Ishikawa (cell line): Measurements from ENCODE around the gene FHIT.

Experiments
- CREB1 ChIP-seq: IDR thresholded peaks from 2 replicates; pipeline ENCODE4 v1.6.1; 2012; ENCODE audit warnings: low read depth
- EGR1 ChIP-seq: IDR thresholded peaks from 2 replicates; pipeline ENCODE4 v1.6.1; 2012
- EP300 ChIP-seq: IDR thresholded peaks from 2 replicates; pipeline ENCODE4 v1.6.1; 2012; ENCODE audit warnings: borderline replicate concordance
- RAD21 ChIP-seq: IDR thresholded peaks from 2 replicates; pipeline ENCODE4 v1.6.1; 2012; ENCODE audit warnings: low read depth
- TAF1 ChIP-seq: IDR thresholded peaks from 2 replicates; pipeline ENCODE4 v1.6.1; 2012; ENCODE audit warnings: low read depth, mild to moderate bottlenecking
- TCF12 ChIP-seq: IDR thresholded peaks from 2 replicates; pipeline ENCODE4 v1.6.1; 2012; ENCODE audit warnings: low read depth
- TF ChIP-seq, protein P1 (sequence below): IDR thresholded peaks from 2 replicates; pipeline ENCODE4 v1.6.1; 2012; ENCODE audit warnings: low read depth, mild to moderate bottlenecking
- TF ChIP-seq, protein P2 (sequence below): IDR thresholded peaks from 2 replicates; pipeline ENCODE4 v1.6.1; 2012

GRCh38 chr3:60025096-60026050, 1225.9 kb downstream of the FHIT start:
- TF ChIP-seq, protein P1, sequence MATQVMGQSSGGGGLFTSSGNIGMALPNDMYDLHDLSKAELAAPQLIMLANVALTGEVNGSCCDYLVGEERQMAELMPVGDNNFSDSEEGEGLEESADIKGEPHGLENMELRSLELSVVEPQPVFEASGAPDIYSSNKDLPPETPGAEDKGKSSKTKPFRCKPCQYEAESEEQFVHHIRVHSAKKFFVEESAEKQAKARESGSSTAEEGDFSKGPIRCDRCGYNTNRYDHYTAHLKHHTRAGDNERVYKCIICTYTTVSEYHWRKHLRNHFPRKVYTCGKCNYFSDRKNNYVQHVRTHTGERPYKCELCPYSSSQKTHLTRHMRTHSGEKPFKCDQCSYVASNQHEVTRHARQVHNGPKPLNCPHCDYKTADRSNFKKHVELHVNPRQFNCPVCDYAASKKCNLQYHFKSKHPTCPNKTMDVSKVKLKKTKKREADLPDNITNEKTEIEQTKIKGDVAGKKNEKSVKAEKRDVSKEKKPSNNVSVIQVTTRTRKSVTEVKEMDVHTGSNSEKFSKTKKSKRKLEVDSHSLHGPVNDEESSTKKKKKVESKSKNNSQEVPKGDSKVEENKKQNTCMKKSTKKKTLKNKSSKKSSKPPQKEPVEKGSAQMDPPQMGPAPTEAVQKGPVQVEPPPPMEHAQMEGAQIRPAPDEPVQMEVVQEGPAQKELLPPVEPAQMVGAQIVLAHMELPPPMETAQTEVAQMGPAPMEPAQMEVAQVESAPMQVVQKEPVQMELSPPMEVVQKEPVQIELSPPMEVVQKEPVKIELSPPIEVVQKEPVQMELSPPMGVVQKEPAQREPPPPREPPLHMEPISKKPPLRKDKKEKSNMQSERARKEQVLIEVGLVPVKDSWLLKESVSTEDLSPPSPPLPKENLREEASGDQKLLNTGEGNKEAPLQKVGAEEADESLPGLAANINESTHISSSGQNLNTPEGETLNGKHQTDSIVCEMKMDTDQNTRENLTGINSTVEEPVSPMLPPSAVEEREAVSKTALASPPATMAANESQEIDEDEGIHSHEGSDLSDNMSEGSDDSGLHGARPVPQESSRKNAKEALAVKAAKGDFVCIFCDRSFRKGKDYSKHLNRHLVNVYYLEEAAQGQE, result no peak
- TF ChIP-seq, protein P2, sequence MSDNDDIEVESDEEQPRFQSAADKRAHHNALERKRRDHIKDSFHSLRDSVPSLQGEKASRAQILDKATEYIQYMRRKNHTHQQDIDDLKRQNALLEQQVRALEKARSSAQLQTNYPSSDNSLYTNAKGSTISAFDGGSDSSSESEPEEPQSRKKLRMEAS, result no peak
- TF ChIP-seq EGR1, result no peak
- TF ChIP-seq RAD21, result no peak
- no peak for TF ChIP-seq EP300
- TF ChIP-seq TAF1, result no peak
- no peak for TF ChIP-seq TCF12
- TF ChIP-seq CREB1, result no peak
